Superior temporal gyrus (tissue), 1 donor: ENCODE results near the gene INTS6L.

Experiments used
- DNase-seq: peaks from one replicate; pipeline ENCODE4 v3.0.0-alpha.2; 2016; ENCODE audit errors: extremely low spot score

The INTS6L gene, protein sequence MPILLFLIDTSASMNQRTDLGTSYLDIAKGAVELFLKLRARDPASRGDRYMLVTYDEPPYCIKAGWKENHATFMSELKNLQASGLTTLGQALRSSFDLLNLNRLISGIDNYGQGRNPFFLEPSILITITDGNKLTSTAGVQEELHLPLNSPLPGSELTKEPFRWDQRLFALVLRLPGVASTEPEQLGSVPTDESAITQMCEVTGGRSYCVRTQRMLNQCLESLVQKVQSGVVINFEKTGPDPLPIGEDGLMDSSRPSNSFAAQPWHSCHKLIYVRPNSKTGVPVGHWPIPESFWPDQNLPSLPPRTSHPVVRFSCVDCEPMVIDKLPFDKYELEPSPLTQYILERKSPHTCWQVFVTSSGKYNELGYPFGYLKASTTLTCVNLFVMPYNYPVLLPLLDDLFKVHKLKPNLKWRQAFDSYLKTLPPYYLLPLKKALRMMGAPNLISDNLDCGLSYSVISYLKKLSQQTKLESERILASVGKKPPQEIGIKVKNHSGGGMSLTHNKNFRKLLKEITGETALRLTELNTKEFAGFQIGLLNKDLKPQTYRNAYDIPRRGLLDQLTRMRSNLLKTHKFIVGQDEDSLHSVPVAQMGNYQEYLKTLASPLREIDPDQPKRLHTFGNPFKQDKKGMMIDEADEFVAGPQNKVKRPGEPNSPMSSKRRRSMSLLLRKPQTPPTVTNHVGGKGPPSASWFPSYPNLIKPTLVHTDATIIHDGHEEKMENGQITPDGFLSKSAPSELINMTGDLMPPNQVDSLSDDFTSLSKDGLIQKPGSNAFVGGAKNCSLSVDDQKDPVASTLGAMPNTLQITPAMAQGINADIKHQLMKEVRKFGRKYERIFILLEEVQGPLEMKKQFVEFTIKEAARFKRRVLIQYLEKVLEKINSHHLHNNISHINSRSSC

DNA sequence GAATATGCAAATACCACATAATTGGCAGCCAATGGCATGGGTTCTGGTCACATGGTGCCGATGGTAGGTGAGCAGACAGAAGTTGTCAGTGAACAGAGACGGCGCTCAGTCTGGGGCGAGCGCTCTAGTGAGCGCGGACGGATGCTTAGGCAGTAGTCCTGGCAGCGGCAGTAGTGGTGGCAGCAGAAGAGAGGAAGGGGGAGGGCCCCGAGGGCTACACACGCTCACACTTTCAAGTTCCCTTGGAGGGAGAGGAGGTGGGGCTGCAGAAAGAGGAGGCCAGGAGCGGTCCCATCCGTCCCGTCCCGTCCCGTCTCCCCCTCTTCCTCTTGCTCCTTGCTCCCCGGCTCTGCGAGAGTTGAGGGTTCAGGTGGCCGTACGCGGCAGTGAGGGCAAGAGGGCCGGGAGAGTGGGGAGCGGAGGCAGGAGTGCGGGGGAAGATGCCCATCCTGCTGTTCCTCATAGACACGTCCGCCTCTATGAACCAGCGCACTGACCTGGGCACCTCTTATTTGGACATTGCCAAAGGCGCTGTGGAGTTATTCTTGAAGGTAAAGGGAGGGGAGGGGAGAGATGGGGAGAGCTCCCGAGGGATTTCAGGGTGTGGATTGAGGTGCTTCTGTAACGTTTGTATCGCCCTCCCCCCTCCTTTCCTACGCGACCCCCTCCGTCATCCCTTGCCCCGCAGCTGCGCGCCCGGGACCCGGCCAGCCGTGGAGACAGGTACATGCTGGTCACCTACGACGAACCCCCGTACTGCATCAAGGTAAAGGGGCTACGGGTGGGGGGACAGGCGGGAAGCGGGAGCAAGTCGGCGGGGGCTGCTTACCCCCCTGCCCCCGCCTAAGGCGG, at the start of gene INTS6L:
INTS6L (plus strand) TSS at position 108 of the 852 bp plus-strand sequence; CDS start at position 441, 333 bp downstream.
- peak; percentile 91 for DNase-seq

DNA sequence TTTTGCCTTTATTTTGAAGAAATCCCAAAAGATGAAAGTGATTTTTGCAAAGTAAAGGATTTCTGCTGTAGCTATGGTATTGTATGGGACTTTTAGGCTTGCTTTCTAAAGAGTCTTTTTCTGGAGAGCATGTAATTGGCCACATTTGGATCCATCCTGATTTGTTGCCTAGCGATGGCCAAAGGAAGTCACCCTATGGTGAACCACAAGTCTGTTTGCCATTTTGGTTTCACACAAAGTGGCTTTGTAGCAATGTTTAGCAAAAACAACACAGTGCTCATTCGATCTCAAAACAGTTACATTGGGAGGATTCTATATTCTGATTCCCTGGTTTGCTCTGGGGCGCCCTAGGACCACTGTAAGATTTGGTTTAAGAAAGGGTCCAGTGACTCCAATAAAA, 44.1 kb upstream of the INTS6L start:
- DNase-seq, result no peak

DNA sequence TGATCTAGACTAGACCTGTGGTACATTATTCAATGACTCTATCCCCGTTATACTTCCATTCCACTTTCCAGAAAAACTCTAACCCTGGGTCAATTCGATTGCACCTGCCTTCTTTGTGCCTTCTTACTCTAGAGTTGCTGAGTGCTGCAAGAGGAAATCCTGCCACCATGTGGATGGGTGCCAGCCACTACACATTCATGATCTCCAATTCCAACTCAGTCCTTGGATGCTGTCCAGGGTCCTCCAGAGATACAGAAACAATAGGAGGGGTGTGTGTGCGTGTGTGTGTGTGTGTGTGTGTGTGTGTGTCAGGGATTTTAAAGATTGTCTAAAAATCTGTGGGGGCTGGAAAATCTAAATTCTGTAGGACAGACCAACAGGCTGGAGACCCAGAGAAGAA, 42.9 kb upstream of the INTS6L start:
- DNase-seq, result peak; percentile 77

DNA sequence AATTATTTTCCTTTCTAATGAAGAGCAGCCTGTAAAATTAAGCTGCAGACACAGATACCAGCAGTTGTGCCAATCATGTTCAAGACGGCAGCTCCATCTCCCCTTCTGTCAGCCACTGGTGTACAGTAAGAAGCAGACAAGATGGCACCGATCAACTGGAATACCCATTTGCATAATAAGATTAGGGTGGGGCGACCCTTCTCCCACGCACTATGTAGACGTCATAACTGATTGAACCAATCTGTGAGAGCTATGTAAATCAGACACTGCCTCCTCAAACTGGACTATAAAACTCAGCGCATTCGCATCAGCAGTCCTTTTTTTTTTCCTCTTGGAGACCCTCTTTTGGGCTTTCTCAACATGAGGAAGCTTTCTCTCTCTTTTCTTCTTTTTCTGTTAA, 40.4 kb upstream of the INTS6L start:
- no peak for DNase-seq

DNA sequence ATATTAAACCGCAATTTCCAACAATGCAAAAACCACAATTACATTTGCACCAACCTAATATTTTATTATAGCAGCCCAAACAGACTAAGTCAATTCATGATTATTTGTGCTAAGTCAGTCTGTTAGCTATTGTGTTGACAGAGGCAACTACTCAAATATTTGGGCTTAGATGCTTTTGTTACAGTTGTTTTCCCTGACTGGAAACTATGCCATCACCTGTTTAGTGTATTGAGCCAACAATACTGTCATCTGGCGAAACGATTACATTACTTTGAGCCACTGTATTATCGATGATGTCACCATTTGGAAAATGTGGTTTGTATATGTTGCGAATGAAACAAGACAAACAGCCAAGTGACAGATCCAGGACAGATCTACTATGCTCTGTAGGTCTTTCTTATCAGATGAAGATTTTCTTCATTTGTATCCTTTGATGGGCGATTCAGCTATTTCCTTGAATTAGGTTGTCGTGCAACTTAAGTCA, 38.7 kb upstream of the INTS6L start:
- no peak for DNase-seq

DNA sequence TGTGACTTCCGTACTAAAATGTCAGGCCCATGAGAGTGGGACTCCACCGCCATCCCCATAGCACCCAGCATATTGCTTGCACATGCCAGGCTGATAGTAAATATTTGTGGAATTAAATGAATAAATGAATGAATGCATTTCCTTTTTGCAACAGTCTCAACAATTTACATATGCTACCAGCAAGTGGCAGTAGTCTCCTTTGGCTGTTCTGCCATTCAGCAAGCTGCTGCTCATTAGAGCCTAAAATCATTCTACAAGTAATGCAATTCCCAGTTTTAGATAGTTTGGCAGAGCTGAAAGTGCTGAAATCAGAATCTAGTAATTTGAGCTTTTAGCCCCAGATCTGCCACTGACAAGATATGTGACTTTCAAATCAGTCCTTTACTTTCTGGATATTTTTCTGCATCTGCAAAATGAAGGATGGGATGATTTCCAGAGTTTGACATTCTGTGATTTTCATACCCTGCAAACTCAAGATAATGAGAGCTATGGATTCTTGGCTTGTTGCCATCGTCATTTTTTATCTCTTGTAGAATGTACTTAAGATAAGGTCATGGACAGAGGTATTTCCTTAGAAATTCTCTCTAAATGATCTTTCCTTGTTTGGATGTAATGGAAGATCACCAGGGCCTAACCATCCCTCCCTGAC, 35.7 kb upstream of the INTS6L start:
- peak; percentile 35 for DNase-seq

DNA sequence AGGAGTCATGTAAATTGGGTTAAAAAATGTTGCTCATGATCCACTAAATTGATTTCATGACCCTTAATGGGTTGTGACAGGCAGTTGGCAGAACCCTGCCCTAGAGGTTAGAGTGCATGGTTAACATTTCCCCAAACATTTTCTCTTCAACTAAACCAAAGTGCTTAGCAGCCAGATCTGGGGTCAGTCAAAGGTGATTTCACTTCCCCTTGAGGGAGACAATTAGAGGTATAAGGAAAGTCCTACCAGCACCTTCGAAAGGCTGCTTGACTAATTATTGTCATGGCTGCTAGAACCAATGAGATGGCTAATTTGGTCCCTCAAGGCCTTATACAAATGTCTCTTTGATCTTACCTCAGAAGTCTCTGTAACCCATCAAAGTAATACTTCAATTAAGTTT, 30.9 kb upstream of the INTS6L start:
- no peak for DNase-seq

DNA sequence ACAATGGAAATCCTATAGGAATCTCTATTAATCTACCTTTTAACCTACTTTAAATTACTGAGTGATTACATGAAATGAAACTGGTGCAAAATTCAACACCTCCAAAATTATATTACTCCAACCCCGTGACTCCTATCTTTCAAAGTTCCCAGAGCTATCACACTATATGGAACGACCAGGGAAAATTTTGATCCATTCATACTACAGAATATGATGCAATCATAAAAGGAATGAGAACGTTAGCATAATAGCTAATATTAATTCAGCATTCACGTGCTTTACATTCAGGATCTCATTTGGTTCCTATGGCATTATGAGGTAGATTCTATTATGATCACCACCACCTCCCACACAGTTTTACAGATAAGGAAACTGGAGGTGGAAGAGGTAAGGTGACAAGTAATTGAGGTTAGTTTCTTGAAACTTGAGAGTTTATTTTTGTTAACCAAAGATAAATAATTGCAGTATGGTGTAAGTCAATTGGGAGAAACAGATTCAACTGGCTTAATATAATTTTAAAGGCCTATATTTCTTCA, 29.4 kb upstream of the INTS6L start:
- DNase-seq, result no peak

DNA sequence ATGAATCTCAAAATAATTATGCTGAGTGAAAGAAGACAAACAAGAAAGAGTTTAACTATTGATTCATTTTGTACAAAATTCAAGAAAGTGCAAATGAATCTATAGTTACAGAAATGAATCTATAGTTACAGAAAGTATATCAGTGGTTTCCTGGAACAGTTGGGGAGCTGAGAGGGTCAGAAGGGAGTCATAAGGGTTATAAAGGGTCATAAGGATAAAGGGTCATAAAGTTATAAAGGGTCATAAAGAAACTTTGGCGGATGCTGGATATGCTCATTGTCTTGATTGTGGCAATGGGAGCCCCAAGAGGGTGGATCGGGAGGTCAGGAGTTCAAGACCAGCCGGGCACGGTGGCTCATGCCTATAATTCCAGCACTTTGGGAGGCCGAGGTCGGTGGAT, 26.0 kb upstream of the INTS6L start:
- no peak for DNase-seq

DNA sequence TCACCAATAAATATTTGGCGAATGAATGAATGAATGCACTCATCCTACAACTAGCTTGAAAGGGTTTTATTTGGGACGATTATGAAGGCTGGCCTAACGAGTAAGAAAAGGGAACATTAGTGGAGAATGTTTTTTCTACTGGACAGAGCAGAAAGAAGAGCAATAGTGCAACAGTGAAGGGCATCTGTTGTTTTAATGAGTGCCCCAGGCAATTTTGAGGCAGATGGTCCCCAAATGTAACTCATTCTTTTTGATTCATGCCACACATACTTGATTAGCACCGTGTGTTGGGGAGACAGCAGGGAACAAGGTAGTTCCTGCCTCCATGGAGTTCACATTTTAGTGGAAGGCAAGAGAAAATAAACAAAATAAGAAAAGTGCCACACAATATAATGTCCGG, 22.7 kb upstream of the INTS6L start:
- no peak for DNase-seq

DNA sequence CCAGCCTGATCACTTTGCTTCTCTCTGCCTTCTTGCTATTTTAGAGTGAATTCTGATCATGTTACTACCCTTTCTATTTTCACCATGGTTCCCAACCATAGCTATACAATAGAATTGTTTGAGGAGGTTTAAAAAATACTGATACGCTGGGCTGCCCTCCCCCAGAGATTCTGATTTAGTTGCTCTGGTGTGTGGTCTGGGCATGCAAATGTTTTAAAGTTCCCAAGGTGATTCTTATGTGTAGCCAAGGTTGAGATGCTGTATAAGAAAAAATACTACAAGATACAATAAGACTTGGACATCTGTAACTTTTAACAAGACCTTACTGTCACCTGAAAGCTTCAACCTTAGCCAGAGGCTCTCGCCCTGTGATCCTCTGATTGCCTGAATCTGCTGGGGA, 22.2 kb upstream of the INTS6L start:
- DNase-seq, result no peak

DNA sequence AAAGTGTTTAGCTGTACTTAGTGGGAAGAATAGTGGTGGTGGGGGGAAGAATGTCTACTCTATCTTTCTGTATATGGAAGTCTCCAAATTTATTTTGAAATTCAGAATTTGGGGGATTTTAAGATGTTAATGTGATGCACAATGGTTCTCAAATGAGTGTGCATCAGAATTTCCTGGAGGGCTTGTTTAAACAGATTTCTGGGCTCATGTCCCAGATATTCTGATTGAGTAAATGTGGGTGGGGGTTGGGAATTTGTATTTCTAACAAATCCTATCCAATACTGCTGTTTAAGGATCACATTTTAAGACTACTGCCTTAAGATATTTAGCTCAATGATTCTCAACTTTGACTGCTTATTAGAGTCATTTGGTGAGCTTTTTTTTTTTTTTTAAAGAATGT, 15.1 kb upstream of the INTS6L start:
- no peak for DNase-seq

DNA sequence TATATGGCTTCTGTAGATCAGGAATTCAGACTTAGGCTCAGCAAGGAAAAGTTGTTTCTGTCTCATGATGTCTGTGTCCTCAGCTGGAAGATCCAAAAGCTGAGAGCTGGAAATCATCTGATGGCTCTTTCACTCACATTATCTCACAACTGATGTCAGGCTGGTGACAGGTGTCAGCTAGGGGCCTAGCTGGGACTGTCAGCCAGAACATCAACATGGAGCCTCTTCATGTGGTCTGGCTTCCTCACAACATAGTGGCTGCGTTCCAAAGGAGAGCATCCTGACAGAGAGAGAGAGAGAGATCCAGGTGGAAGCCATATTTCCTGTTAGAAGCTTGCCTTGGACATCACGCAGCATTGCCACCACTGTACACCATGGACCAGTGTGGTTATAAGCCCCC, 10.6 kb upstream of the INTS6L start:
- no peak for DNase-seq

DNA sequence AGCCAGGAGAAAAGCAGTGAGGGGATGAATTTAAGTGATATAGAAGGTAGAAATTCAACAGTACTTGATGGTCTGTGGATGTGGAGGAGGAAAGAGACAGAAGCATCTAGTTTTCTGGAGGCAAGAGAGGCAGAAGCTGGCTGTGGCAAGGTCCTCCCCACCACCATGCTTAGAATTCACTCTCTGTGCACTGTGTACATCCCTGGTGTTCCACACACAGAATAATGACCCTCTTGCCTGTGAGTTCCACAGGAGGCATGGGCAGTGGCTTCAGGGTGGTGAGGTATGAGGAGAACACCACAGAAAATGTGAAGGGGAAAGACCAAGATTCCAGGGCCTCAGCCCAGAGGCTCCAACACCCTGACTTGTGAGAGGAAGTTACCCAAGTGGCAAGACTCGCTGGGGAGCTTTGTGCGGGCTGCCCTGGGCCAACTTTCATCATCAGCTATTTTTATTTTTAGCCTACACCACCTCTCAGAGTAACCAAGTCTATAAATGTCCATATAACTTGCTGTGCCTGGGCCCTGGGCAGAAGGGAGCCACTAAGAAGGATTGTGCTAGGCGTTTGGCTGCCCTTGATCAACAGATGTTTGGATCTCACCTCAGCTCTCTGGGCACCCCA, 7.8 kb upstream of the INTS6L start:
- no peak for DNase-seq

DNA sequence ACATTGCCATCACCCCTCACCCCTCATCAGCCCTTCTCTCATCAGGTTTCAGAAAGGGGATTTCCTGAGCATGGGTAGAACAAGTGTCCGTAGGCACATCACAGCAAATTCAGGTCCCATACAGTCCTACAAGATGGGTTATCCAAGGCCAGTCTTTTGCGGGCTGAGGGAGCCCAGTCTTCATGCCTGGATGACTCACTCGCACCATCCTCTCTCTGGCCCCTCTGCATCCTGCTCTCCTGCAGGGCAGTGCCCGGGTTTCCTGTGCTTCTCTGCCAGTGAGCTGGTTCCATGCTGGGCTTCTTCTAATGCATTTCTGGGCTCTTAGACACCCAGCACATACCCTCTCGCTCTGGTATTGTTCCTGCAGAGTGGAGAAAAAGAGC, 7.3 kb upstream of the INTS6L start:
- no peak for DNase-seq

DNA sequence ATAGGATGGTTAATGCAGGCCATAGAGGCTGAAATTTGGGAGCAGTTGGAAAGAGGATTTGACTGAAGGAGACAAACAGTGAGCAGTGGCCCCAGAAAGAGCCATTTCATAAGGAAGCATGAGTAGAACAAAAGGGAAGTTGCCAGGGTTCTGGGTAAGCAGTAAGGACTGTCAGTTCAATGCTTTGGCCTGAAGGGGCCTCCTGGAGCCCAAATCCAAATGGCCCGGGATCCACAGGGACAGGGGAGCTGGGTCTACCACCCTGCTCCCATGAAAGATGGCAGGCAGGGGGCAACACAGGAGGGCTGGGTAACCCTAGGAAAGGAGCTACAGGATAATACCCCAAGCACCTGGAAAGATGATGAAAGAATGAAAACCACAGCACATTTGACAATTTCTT, 4.1 kb upstream of the INTS6L start:
- no peak for DNase-seq

DNA sequence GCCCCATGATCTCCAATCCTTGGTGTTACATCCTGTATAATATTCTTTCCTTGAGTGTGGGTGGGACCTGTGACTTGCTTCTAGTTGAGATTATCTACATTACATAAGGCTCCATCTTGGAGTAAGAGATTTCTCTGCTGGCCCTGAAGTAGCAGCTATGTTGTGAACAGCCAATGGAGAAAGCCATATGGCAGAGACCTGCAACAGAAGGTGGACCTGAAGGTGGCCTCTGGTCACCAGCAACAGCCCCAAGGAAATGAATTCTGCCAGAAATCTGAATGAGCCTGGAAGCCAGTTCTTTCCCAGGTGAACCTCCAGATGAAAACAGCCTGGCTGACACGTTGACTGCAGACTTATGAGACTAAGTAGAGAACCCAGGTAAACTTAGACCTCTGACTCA, 2.3 kb upstream of the INTS6L start:
- DNase-seq, result no peak

DNA sequence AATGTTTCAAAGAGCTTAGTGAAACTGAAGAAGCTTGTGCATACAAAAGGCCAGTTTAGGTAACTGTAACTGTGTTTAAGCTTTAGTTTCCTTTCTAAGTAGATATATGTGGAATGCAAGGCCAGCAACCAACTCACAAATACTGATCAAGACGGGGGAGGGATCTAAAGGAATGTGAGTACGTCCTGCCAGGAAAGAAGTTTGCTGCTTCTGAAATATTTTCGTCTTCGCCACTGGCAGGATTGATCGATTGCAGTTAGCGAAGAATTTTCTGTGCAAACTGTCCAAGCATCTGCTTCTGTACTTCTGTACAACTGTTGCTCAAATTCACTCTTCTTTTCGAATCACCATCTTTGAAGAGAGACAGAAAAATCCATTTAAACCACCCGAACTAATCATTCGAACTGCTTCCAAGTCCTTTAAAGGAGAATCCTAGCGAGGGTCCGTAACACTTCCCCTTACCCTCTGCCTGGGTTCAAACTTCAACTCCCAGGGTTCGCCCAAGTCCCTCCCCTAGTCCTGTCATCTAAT, 373 bp upstream of the INTS6L start:
- DNase-seq, result no peak

DNA sequence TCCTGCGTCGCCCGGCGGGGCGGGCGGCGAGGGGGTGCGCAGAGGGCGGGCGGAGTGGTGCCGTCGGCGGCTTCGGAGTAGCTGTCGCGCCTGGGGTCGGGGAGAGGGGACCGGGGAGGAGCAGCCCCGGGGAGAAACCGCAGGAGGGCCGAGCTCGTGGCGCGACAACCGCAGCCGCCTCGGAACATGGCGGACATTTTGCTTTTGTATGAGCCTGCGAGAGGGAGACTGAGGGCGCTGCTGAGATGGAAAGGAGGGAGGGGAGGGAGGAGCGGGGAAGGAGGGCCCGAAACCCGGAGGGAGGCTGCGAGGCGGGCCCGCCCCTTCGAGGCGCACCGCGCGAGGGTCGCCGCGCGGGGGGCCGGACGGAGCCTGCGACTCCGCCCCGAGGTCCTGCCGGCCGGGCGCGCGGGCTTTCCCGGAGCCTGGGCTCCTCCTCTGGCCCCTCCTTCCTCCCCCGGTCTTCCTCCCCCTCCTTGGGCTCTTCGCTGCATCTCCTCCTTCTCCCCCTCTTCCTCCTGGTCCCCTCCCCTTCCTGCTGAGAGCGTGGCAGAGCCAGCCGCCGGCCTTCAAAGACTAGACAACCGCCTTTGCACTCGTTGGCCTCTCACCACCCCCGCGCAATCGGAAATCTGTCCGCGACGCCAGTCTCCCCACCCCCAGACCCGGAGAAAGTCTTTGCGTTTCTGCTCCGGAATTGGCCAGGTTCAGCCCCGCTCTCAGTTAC, 1.1 kb downstream of the INTS6L start:
- DNase-seq, result peak; percentile 63

DNA sequence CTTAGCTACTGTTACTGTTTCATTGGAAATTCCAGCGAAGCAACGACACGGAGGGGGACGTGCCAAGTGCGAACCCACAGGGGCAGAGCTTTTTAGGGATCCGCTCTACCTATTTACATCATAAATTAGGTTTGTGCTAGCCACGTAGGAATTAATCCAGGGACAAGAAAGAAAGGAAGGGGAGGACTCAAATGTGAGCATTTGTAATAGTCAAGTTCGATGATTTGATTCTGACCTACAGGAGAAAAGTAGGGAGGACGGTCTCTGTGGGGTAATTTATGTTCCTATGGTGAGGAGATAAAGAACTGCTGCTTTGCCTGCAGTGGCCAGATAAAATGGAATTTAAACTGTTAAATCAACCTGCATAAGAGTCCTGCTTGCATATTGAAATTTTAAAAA, 1.7 kb downstream of the INTS6L start:
- peak; percentile 36 for DNase-seq
